Gastroesophageal sphincter (tissue), 4 donors: ENCODE measurements around the gene AP3B2. TPM values are rescaled to one million over a fixed set of nuclear protein-coding genes. Genes with fewer than 3 reads are reported as not detected.

Source experiments
- ATAC-seq: fragments of 150-250 bp; one replicate; pipeline ENCODE4 v1.9.1; 2016; ENCODE audit warnings: mild to moderate bottlenecking, moderate library complexity
- H3K27ac ChIP-seq, 4 donors: fragments of 200-600 bp; sonication (generic) in 3 of 4; 1 replicate in 3 of 4; 2 replicates in 1 of 4; pipeline ENCODE4 v1.5.1; 2016 to 2019
- H3K27me3 ChIP-seq: fragments of 200-600 bp; sonication (generic); one replicate; pipeline ENCODE4 v1.5.1; 2019
- H3K36me3 ChIP-seq, 2 donors: fragments of 200-600 bp; sonication (generic); one replicate each; pipeline ENCODE4 v1.5.1; 2019; ENCODE audit warnings: control low read depth in 1 of 2
- H3K4me1 ChIP-seq, 3 donors: fragments of 200-600 bp; sonication (generic); 1 replicate in 2 of 3; 2 replicates in 1 of 3; pipeline ENCODE4 v1.5.1; 2016 to 2019; ENCODE audit warnings: control low read depth in 2 of 3
- H3K4me3 ChIP-seq, 2 donors: fragments of 200-600 bp; sonication (generic); one replicate each; pipeline ENCODE4 v1.5.1; 2019; ENCODE audit warnings: mild to moderate bottlenecking in 1 of 2, moderate library complexity in 1 of 2
- H3K9me3 ChIP-seq, 3 donors: fragments of 200-600 bp; sonication (generic); one replicate each; pipeline ENCODE4 v1.5.1; 2017 to 2019; ENCODE audit warnings: control low read depth in 2 of 3
- EP300 ChIP-seq: sonication (generic); formaldehyde crosslinking; IDR thresholded peaks from one replicate; pipeline ENCODE4 v1.6.1; 2017; ENCODE audit warnings: antibody characterized with exemption, mild to moderate bottlenecking
- POLR2A ChIP-seq, 2 donors: fragments of 450-650 bp; IDR thresholded peaks; one replicate each; pipeline ENCODE4 v1.6.1; 2017; ENCODE audit warnings: antibody characterized with exemption in 2 of 2, mild to moderate bottlenecking in 2 of 2, moderate library complexity in 1 of 2
- POLR2AphosphoS5 ChIP-seq: sonication (generic); formaldehyde crosslinking; IDR thresholded peaks from one replicate; pipeline ENCODE4 v1.6.1; 2017; ENCODE audit warnings: antibody characterized with exemption
- WGBS, 2 donors: methylation state at CpG; one replicate each; pipeline ENCODE4 v1.1.5; 2018; ENCODE audit warnings: low coverage in 1 of 2; 5-methylcytosine and 5-hydroxymethylcytosine counted together
- total RNA-seq, 4 donors: library from RNA; depleted of rRNA; stranded (reverse); fragments of >200 nt; gene quantifications; one replicate each; pipeline ENCODE4 v1.1.0, GENCODE V29; 2016
- TF ChIP-seq, protein P1 (sequence below), 4 experiments: fragments of 200-600 bp in 2 of 4; fragments of 450-650 bp in 2 of 4; sonication (generic) in 1 of 4; IDR thresholded peaks; one replicate each; pipeline ENCODE4 v1.5.1; 2017 to 2019; ENCODE audit warnings: antibody characterized with exemption in 4 of 4, mild to moderate bottlenecking in 2 of 4, moderate library complexity in 2 of 4

AP3B2 gene
- total RNA-seq, 4 donors from 2014 or later, result 1.6 to 2.6 (median 2.0) TPM

DNA sequence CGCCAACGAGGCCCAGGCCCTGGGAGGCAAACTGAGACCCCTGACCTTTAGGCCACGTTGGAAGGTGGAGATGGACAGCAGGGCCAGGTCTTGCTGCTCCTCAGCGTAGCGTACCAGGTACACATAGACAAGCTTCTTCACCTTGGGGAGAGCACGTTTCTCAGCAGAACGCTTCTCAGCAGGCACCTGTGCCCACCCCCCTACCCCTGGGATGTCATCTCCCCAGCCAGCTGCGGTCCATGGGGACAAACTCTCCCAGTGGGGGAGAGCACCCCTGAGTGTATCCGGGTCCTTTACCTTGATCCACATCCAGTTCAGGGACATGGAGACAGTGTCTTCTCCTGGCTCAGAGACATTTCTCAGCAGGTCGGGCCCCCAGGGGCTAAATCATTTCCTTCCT is 21.0 kb downstream of the AP3B2 start:
- no peaks in the 10 kb centered on the region for H3K36me3 ChIP-seq
- no peak overlapping the region for H3K27ac ChIP-seq
- no peak overlapping the region for H3K4me3 ChIP-seq
- no peaks in the 10 kb centered on the region for H3K9me3 ChIP-seq
- WGBS, 2 donors, result 20 to 95% methylated on average over 1 to 4 of the region's 10 CpGs
- ATAC-seq, result no peak
- no peak for TF ChIP-seq POLR2A (IDR thresholded peaks at IDR 0.05)
- TF ChIP-seq EP300, result no peak
- TF ChIP-seq, protein P1, sequence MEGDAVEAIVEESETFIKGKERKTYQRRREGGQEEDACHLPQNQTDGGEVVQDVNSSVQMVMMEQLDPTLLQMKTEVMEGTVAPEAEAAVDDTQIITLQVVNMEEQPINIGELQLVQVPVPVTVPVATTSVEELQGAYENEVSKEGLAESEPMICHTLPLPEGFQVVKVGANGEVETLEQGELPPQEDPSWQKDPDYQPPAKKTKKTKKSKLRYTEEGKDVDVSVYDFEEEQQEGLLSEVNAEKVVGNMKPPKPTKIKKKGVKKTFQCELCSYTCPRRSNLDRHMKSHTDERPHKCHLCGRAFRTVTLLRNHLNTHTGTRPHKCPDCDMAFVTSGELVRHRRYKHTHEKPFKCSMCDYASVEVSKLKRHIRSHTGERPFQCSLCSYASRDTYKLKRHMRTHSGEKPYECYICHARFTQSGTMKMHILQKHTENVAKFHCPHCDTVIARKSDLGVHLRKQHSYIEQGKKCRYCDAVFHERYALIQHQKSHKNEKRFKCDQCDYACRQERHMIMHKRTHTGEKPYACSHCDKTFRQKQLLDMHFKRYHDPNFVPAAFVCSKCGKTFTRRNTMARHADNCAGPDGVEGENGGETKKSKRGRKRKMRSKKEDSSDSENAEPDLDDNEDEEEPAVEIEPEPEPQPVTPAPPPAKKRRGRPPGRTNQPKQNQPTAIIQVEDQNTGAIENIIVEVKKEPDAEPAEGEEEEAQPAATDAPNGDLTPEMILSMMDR (IDR thresholded peaks at IDR 0.05), result no peak
- TF ChIP-seq POLR2AphosphoS5, result no peak
- peaks cover 19% of the 10 kb centered on the region for H3K27me3 ChIP-seq
- no peaks in the 10 kb centered on the region for H3K4me1 ChIP-seq

DNA sequence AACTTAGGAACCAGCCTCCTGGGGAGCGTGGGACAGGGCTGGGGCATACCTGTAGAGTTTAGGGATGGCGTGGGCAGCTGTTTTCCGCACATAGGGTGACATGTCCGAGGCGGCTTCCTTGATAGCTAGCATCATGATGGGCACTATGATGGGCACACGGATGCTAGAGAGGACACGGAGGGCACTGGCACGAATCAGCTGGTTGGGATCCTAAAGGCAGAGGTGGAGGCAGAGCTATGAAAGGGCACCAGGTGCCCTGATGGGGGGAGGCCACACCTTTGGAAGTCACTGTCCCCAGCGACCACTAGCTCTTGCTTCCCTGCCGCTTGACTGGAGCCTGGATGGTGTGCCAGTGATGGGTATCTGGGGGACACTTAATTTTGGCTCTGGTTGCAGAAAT is 28.3 kb downstream of the AP3B2 start:
- Histone ChIP-seq H3K4me3 (no peak overlapping the region), H3K4me1 (peaks cover 0 to 12% (median 0%) of the 10 kb centered on the region in 3 donors), H3K9me3 (no peaks in the 10 kb centered on the region), H3K27me3 (peaks cover 74% of the 10 kb centered on the region), H3K27ac (no peak overlapping the region), H3K36me3 (no peaks in the 10 kb centered on the region)
- WGBS, 2 donors, result 100% methylated on average over 2 of the region's 10 CpGs; no CpG with 5 or more reads in 1 of the 2 donors
- no peak for ATAC-seq
- TF ChIP-seq POLR2A (IDR thresholded peaks at IDR 0.05) (no peak), EP300 (no peak), POLR2AphosphoS5 (no peak)
- TF ChIP-seq, protein P1 (IDR thresholded peaks at IDR 0.05), result no peak

DNA sequence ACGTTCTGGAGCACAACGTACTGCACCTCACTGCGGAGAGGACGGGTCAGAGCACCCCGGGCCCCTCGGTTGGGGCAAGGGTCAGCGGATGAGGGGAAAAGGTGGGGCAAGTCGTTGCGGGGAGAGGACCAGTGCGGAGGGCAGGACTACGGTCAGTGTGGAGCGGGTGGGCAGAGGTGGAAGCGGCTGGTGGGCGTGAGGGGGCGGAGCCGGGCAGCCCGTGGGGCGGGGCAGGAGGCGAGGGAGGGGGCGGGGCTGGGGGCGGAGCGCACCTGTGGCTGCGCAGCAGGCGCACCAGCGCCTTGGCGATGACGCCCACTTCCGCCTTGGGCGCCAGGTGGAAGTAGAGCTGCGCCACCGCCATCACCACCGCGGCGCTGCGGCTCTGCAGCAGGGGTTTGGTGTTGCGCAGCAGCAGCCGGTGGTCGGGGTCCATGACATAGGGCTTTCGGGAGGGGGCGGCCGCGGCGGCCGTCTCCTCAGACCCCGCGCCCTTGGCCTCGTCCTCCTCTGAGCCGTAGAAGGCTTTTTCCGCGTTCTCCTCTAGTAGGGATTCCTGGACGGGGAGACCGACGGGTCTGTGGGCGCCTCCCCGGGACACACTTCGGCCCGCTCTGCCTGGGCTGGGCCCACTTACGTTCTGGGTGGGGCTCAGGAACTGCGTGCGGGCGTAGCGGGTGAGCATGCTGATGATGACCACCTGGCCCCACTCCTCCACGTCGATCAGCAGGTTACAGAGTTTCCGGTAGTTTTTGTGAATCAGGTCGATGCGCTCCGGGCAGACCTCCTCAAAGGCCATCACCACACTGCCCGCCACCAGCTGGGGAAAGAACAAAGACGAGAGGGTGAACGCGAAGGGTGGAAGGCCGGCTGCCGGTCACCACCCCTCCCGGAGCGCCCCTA is 29.2 kb downstream of the AP3B2 start:
- ATAC-seq, result no peak
- 0% methylated on average over 3 of the region's 76 CpGs; no CpG with 5 or more reads in 1 of the 2 donors for WGBS, 2 donors
- Histone ChIP-seq H3K36me3 (no peaks in the 10 kb centered on the region), H3K27me3 (peaks cover 74% of the 10 kb centered on the region), H3K4me3 (peak overlapping the region in 1 of 2 donors; percentile 39), H3K9me3 (no peaks in the 10 kb centered on the region), H3K4me1 (peaks cover 0 to 12% (median 0%) of the 10 kb centered on the region in 3 donors), H3K27ac (no peak overlapping the region)
- TF ChIP-seq POLR2A (IDR thresholded peaks at IDR 0.05) (peak in 1 of 2 donors; percentile 11), POLR2AphosphoS5 (no peak)

DNA sequence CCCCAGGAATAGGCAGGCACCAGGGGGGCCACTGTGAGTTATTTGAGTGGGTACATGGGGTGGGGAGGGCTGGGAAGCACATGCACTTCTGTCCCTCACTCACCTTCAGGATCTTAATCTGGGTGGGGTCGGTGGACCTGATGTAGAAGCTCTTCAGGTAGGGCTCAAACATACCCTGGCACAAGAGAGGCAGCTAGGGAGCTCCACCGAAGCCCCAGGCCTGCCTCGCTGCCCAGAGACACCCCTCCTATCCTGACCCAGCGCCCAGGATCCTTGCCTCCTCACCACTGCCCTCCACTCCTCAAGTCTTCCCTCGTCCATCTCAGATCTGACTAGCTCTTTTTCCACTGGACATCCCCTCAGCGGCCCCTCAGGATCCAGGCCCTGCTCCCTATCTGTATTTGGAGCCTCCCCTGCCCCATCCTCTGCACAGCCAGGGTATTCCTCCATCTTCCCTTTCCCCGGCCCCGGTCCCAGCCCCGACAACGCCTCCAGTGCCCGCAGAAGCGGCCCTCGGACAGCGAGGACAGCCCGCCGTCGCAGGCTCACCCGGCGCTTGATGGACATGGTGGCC is 30.0 kb downstream of the AP3B2 start:
- WGBS, 2 donors, result 20 to 41% methylated on average over 1 to 8 of the region's 19 CpGs
- Histone ChIP-seq H3K27me3 (peaks cover 73% of the 10 kb centered on the region), H3K4me3 (peak overlapping the region in 1 of 2 donors; percentile 39), H3K4me1 (peaks cover 0 to 12% (median 0%) of the 10 kb centered on the region in 3 donors), H3K27ac (no peak overlapping the region), H3K36me3 (no peaks in the 10 kb centered on the region), H3K9me3 (no peaks in the 10 kb centered on the region)
- ATAC-seq, result no peak
- TF ChIP-seq POLR2AphosphoS5 (no peak), POLR2A (IDR thresholded peaks at IDR 0.05) (no peak), EP300 (no peak)
- TF ChIP-seq, protein P1 (IDR thresholded peaks at IDR 0.05), result no peak

DNA sequence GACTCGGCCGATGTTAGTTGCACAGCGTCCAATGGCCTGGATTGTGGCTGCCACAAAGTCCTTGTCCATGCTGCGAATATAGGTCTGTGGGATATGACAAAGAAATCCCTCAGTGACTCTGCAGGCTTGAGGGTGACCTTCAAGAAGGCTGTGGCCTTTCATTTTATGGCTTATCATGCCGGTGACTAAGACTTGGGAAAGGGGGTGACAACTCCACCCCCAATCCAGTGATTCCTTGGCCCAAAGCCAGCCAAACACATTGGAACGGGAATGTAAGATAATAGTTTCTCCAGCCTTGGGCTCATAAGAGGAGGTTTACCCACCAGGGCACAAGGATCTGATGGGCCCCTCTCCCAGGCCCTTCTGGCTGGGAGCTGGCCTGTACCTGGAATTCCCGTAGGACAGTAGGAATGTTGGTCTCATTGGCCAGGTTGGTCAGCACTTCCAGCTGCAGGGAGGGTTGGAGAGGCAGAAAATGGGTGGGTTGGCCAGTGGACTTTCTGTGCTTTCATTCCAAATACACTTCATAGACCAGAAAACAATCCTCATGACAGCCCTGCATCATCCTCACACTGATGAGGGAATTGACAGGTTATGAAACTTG is 31.9 kb downstream of the AP3B2 start:
- Histone ChIP-seq H3K4me1 (peaks cover 0 to 12% (median 0%) of the 10 kb centered on the region in 3 donors), H3K27ac (no peak overlapping the region), H3K36me3 (no peaks in the 10 kb centered on the region), H3K4me3 (no peak overlapping the region), H3K9me3 (no peaks in the 10 kb centered on the region), H3K27me3 (peaks cover 55% of the 10 kb centered on the region)
- whole genome bisulfite sequencing, 2 donors, result 93% methylated on average over 3 of the region's 7 CpGs; no CpG with 5 or more reads in 1 of the 2 donors
- no peak for ATAC-seq
- TF ChIP-seq, protein P1 (IDR thresholded peaks at IDR 0.05), result no peak
- TF ChIP-seq POLR2A (IDR thresholded peaks at IDR 0.05) (no peak), EP300 (no peak), POLR2AphosphoS5 (no peak)
